ENCODE measurements around the gene MARCHF5. TPM values are rescaled to one million over a fixed set of nuclear protein-coding genes. Genes with fewer than 3 reads are reported as not detected.
"Not testable (repeated sequence)": the region's sequence is repeated elsewhere in the genome, so short reads cannot be mapped to it uniquely, and the experiment has no call there.

MARCHF5 gene
- total RNA-seq, 1 donor from 2014 or later = 24.8 TPM

DNA sequence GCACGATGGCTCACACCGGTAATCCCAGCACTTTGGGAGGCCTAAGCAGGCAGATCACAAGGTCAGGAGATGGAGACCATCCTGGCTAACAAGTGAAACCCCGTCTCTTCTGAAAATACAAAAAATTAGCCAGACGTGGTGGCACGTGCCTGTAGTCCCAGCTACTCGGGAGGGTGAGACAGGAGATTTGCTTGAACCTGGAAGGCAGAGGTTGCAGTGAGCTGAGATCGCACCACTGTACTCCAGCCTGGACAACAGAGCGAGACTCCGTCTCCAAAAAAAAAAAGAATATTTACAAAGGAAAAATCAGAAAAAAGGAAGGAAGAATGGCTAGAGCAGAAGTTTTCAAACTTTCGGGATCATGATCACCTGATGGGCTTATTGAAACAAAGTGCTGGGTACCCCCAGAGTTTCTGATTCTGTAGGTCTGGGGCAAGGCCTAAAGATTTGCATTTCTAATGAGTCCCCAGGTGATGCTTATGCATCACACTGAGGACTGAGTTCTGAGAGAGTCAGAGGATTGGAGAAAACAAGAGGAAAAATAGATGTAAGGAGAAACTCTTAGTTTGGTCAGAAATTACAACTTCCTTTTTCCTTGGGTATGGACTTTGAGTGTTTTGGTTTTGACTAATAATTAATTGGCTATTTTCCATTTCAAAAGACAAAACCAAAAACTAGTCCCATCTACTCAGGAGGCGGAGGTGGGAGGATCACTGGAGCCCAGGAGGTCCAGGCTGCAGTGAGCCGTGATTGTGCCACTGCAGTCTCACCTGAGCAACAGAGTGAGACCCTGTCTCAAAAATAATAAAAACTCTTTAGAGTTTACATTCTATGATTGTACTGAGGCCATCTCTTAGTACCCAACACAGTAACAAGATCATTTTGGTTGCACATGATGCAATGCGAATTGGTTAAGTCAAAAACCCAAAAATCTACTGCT lies 14.4 kb downstream of the MARCHF5 start:
- no peak for DNase-seq

GRCh38 chr10:92309272-92309671 lies 18.3 kb downstream of the MARCHF5 start:
- no peak for DNase-seq

GRCh38 chr10:92313750-92314149 lies 22.8 kb downstream of the MARCHF5 start:
- no peak for DNase-seq

GRCh38 chr10:92316610-92317009 lies 25.6 kb downstream of the MARCHF5 start:
- DNase-seq = no peak

DNA sequence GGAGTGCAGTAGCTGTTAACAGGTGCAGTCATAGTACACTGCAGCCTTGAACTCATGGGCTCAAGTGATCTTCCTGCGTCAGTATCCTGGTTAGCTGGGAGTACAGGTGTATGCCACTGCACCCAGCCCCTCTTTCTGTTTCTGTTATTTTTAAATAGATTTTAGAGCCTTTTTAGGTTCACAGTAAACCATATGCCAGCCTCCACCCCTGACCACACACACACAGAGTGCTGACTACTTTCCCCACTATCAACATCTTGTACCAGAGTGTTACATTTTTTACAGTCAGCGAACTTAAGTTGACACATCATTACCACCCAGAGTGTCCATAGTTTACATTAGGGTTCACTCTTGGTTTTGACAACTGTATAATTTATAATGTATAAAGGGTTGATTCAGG lies 32.1 kb downstream of the MARCHF5 start:
- DNase-seq = no peak

- DNase-seq = no peak
Measured at GRCh38 chr10:92327445-92328433, 36.8 kb downstream of the MARCHF5 start.

GRCh38 chr10:92328993-92329392 lies 38.0 kb downstream of the MARCHF5 start:
- DNase-seq = no peak

DNA sequence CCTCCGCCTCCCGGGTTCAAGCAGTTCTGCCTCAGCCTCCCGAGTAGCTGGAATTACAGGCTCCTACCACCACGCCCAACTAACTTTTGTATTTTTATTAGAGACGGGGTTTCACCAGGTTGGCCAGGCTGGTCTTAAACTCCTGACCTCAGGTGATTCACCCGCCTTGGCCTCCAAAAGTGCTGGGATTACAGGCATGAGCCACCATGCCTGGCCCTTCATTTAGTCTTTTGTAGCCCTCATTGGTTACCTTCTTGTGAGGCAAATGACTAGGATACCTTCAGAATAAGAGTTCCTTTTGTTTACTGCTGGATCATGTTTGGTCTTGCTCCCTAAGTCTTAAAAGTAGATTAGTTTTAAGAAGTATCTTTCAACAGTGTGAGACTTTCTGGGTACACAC lies 39.0 kb downstream of the MARCHF5 start:
- DNase-seq = not testable (repeated sequence)

DNA sequence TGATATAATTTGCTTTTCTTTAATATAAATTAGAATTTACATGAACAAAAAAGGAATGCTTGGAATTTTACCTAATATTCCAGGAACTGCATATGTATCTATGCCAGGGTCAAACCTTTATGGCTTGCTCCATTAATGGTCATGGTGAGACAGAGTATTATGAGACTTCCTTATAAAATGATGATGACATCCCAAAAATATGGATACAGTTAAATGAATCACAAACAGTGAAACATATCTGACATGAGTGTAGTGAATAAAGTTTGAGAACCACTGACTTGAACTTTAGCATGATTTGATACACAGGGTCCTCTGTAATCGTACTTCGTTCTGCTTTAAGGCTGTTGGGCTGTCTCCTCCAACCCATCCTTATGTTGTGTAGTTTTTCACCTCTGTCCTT lies 51.8 kb downstream of the MARCHF5 start:
- DNase-seq = no peak

GRCh38 chr10:92345575-92345974 lies 54.6 kb downstream of the MARCHF5 start:
- DNase-seq = not testable (repeated sequence)

GRCh38 chr10:92347035-92347676 lies 56.2 kb downstream of the MARCHF5 start:
- DNase-seq = not testable (repeated sequence)

- DNase-seq = no peak
Measured at GRCh38 chr10:92350411-92350810, 59.4 kb downstream of the MARCHF5 start.

DNA sequence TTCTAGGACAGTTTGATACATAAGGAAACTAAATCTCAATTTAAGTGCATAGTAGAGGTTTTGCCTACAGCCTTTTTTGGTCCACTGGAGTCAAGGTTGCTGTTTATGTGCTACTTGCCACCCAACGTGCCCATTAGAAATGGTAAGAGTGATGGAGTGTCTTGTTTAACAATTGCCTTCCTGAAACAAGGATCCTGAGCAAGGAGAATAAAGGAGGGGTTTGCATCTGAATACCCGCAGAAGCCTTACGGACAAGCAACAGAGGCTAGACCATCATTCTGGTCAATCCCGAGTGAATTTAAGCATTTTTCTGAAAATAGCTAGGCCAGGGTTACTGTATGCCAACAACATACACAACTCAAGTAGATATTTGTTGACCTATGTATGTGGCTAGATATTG lies 63.6 kb downstream of the MARCHF5 start:
- DNase-seq = no peak

- DNase-seq = no peak
Measured at GRCh38 chr10:92356041-92356440, 65.1 kb downstream of the MARCHF5 start.

- no peak for DNase-seq
Measured at GRCh38 chr10:92363498-92363897, 72.5 kb downstream of the MARCHF5 start.

- DNase-seq = no peak
Measured at GRCh38 chr10:92366412-92367021, 75.5 kb downstream of the MARCHF5 start.

DNA sequence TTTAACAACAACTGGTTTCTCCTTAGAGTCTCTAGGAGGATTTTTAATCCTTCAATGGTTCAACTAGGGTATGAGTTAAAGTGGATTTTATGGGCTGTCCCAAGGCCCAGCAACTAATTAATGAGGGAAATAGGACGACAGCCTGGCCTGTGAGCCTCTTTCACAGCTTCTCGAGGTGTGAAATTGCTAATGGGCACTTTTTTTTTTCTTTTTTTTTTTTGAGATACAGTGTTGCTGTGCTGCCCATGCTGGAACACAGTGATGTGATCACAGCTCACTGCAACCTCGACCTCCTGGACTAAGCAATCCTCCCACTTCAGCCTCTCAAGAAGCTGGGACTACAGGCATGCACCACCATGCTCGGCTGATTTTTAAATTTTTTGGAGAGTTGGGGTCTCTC lies 87.0 kb downstream of the MARCHF5 start:
- no peak for DNase-seq

- DNase-seq = no peak
Measured at GRCh38 chr10:92381543-92381954, 90.6 kb downstream of the MARCHF5 start.

- no peak for DNase-seq
Measured at GRCh38 chr10:92382631-92383030, 91.7 kb downstream of the MARCHF5 start.

DNA sequence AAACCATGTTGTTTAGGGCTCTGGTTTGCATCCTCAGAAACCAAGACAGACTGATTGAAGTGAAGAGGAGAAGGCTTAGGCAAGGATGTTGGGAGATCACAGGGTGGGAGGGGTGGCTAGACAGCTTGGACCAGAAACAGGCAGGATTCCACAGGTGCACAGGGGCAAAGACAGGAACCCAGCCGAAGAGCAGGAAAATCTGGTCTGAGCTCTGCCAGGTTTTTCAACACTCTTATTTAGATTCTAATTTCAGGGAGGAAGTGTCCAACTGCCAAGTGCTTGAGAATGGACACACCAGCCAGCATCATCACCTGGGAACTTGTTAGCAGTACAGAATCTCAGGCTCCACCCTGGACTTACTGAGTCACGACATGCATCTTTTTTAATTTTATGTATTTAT lies 93.8 kb downstream of the MARCHF5 start:
- DNase-seq = no peak

DNA sequence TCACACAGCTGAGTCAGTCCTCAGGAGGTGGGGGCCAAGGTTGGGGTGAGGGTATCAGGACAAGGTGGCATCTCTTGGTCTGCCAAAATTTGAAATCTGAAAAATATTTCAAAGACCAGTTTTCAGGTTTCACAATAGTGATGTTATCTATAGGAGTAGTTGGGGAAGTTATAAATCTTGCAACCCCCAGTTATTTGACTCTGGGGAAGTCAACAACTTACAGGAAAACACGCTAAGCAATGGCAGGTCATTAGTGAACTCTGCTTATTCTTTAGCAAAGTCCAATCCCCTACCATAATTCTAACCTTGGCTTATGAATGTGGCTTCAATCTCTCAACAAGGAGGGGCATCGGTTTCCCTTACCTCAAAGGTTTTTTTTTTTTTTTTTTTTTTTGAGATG lies 94.9 kb downstream of the MARCHF5 start:
- no peak for DNase-seq
